ENCODE results near the gene MEGF8. TPM values are rescaled to one million over a fixed set of nuclear protein-coding genes. Genes with fewer than 3 reads are reported as not detected.

The MEGF8 gene
- total and polyA plus RNA-seq, 2 of the 13 experiments (the other 11 are each of a cell fraction or from before 2014, with no cell fraction given) = 4.0 to 8.8 TPM

DNA sequence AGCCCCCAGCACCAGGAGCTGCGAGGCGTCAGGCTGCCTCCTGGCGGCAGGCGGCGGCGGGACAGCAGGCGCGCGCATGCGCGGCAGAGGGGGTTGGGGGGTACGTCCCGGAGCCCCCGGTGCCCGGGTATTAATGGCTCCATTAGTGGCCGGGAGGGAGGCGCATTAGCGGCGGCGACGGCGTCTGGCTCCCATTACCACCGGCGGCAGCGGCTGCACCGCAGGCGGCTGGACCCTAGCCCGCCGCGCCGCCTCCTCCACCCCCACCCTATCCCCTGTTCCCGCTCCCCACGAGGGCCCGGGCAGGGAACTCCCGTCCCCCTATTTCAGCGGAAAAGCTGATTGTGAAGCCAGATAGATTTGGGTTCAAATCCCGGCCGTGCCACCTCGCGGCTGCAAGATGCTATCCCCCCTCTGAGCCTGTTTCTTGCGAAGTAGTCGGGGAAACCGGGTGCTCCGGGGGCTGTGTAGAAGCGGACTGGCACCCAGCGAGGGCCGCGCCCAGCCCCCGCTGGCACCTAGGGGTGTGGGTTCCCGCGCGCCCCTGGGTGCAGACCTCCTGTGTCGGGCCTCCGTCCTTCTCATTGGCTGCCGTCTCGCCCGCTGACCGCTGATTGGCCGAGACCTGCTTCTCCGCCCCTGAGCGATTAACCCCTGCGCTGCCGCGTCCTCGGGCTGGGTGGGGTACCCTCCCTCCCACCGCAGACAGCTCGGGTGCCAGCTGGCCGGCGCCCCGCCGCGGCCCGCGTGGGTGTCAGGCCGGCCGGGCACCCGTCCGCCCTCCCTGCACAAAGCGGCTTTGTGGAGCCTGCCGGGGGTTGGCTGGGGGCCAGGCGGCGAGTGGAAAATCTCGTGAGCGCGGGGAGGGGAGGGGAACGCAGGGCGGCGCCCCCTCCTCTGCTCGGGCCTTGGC lies 45.3 kb upstream of the MEGF8 start (continued):
- TF ChIP-seq, protein P1, sequence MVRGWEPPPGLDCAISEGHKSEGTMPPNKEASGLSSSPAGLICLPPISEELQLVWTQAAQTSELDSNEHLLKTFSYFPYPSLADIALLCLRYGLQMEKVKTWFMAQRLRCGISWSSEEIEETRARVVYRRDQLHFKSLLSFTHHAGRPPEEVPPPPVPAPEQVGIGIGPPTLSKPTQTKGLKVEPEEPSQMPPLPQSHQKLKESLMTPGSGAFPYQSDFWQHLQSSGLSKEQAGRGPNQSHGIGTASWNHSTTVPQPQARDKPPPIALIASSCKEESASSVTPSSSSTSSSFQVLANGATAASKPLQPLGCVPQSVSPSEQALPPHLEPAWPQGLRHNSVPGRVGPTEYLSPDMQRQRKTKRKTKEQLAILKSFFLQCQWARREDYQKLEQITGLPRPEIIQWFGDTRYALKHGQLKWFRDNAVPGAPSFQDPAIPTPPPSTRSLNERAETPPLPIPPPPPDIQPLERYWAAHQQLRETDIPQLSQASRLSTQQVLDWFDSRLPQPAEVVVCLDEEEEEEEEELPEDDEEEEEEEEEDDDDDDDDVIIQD (CRISPR knock-in tag; IDR thresholded peaks at IDR 0.05; ENCODE audit: low read depth) = no peak
- no peak for TF ChIP-seq IKZF1 (IDR thresholded peaks at IDR 0.05)
- TF ChIP-seq NFYC (CRISPR knock-in tag; IDR thresholded peaks at IDR 0.05) = peak; percentile 93
- peak; percentile 69; the same call in 1 of the 2 replicates for TF ChIP-seq HDAC1 (CRISPR knock-in tag; IDR thresholded peaks at IDR 0.05)
- TF ChIP-seq, protein P2, sequence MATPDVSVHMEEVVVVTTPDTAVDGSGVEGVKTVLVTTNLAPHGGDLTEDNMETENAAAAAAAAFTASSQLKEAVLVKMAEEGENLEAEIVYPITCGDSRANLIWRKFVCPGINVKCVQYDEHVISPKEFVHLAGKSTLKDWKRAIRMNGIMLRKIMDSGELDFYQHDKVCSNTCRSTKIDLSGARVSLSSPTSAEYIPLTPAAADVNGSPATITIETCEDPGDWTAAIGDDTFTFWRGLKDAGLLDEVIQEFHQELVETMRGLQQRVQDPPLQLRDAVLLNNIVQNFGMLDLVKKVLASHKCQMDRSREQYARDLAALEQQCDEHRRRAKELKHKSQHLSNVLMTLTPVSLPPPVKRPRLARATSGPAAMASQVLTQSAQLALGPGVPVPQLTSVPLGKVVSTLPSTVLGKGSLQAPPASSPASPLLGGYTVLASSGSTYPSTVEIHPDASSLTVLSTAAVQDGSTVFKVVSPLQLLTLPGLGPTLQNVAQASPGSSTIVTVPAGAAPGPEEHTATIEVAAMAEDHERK (CRISPR knock-in tag; IDR thresholded peaks at IDR 0.05; ENCODE audit: low read depth) = no peak
- no peak for TF ChIP-seq MTF2 (CRISPR knock-in tag; IDR thresholded peaks at IDR 0.05; ENCODE audit: borderline replicate concordance)
- TF ChIP-seq, protein P3, sequence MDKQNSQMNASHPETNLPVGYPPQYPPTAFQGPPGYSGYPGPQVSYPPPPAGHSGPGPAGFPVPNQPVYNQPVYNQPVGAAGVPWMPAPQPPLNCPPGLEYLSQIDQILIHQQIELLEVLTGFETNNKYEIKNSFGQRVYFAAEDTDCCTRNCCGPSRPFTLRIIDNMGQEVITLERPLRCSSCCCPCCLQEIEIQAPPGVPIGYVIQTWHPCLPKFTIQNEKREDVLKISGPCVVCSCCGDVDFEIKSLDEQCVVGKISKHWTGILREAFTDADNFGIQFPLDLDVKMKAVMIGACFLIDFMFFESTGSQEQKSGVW (CRISPR knock-in tag; IDR thresholded peaks at IDR 0.05; ENCODE audit: borderline replicate concordance) = no peak
- TF ChIP-seq ZNF431 (CRISPR knock-in tag; IDR thresholded peaks at IDR 0.05; ENCODE audit: borderline replicate concordance, low read depth) = no peak
- no peak for TF ChIP-seq KLF11 (CRISPR knock-in tag; IDR thresholded peaks at IDR 0.05)
- TF ChIP-seq ARNTL (CRISPR knock-in tag; IDR thresholded peaks at IDR 0.05) = no peak
- TF ChIP-seq, protein P4, sequence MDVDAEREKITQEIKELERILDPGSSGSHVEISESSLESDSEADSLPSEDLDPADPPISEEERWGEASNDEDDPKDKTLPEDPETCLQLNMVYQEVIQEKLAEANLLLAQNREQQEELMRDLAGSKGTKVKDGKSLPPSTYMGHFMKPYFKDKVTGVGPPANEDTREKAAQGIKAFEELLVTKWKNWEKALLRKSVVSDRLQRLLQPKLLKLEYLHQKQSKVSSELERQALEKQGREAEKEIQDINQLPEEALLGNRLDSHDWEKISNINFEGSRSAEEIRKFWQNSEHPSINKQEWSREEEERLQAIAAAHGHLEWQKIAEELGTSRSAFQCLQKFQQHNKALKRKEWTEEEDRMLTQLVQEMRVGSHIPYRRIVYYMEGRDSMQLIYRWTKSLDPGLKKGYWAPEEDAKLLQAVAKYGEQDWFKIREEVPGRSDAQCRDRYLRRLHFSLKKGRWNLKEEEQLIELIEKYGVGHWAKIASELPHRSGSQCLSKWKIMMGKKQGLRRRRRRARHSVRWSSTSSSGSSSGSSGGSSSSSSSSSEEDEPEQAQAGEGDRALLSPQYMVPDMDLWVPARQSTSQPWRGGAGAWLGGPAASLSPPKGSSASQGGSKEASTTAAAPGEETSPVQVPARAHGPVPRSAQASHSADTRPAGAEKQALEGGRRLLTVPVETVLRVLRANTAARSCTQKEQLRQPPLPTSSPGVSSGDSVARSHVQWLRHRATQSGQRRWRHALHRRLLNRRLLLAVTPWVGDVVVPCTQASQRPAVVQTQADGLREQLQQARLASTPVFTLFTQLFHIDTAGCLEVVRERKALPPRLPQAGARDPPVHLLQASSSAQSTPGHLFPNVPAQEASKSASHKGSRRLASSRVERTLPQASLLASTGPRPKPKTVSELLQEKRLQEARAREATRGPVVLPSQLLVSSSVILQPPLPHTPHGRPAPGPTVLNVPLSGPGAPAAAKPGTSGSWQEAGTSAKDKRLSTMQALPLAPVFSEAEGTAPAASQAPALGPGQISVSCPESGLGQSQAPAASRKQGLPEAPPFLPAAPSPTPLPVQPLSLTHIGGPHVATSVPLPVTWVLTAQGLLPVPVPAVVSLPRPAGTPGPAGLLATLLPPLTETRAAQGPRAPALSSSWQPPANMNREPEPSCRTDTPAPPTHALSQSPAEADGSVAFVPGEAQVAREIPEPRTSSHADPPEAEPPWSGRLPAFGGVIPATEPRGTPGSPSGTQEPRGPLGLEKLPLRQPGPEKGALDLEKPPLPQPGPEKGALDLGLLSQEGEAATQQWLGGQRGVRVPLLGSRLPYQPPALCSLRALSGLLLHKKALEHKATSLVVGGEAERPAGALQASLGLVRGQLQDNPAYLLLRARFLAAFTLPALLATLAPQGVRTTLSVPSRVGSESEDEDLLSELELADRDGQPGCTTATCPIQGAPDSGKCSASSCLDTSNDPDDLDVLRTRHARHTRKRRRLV (CRISPR knock-in tag; IDR thresholded peaks at IDR 0.05) = no peak
- TF ChIP-seq SMAD3 (CRISPR knock-in tag; IDR thresholded peaks at IDR 0.05) = no peak
- TF ChIP-seq MXI1 (IDR thresholded peaks at IDR 0.05; ENCODE audit: borderline replicate concordance, low read depth, low read length) = peak; percentile 47; the same call in 1 of the 3 replicates
- TF ChIP-seq TOE1 (CRISPR knock-in tag; IDR thresholded peaks at IDR 0.05) = no peak
- TF ChIP-seq ZNF34 (CRISPR knock-in tag; IDR thresholded peaks at IDR 0.05; ENCODE audit: borderline replicate concordance) = no peak
- TF ChIP-seq ZNF33B (CRISPR knock-in tag; IDR thresholded peaks at IDR 0.05) = no peak
- TF ChIP-seq ZNF441 (CRISPR knock-in tag; IDR thresholded peaks at IDR 0.05; ENCODE audit: borderline replicate concordance) = no peak
- TF ChIP-seq AGO2 (optimal IDR thresholded peaks at IDR 0.05; ENCODE audit: low read depth, low read length) = peak; percentile 92
- TF ChIP-seq GTF2F1 (IDR thresholded peaks at IDR 0.05; ENCODE audit: low read length) = no peak
- TF ChIP-seq ZNF670 (CRISPR knock-in tag; IDR thresholded peaks at IDR 0.05; ENCODE audit: borderline replicate concordance) = peak; percentile 80; the same call in 1 of the 2 replicates
- no peak for TF ChIP-seq ZNF124 (CRISPR knock-in tag; IDR thresholded peaks at IDR 0.05)
- TF ChIP-seq REPIN1 (CRISPR knock-in tag; IDR thresholded peaks at IDR 0.05; ENCODE audit: borderline replicate concordance, low read depth) = 0 out of 2 replicates have a peak, but pooled peaks have one; percentile 39
